Mesothelial cell of epicardium (in vitro differentiated cells): Measurements from ENCODE around the gene LRRC27. TPM values are rescaled to one million over a fixed set of nuclear protein-coding genes. Genes with fewer than 3 reads are reported as not detected.
"Not testable (repeated sequence)": the region's sequence is repeated elsewhere in the genome, so short reads cannot be mapped to it uniquely, and the experiment has no call there.

Experiments used
- DNase-seq, 2 experiments: peaks; one replicate each; pipeline ENCODE4 v3.0.0; 2021; ENCODE audit warnings: low spot score in 2 of 2; ENCODE audit not compliant: unreplicated experiment in 2 of 2
- H3K27ac Mint-ChIP-seq: 2 replicates; pipeline ENCODE4 v1.8.0; 2021; ENCODE audit warnings: mixed read lengths
- H3K27me3 Mint-ChIP-seq: 2 replicates; pipeline ENCODE4 v1.8.0; 2021; ENCODE audit warnings: low read depth, mixed read lengths
- H3K36me3 Mint-ChIP-seq: 2 replicates; pipeline ENCODE4 v1.8.0; 2021; ENCODE audit warnings: mixed read lengths
- H3K4me1 Mint-ChIP-seq: 2 replicates; pipeline ENCODE4 v1.8.0; 2021; ENCODE audit warnings: mixed read lengths
- H3K4me3 Mint-ChIP-seq: 2 replicates; pipeline ENCODE4 v1.8.0; 2021; ENCODE audit warnings: mild to moderate bottlenecking, moderate library complexity, mixed read lengths
- H3K9me3 Mint-ChIP-seq: 2 replicates; pipeline ENCODE4 v1.8.0; 2021; ENCODE audit warnings: mixed read lengths
- total RNA-seq: library from RNA; stranded (reverse); gene quantifications from 3 replicates; pipeline ENCODE4 v1.2.1, GENCODE V29; 2021
- TF ChIP-seq, protein P1 (sequence below): fragments of 200-600 bp; sonication (generic); IDR thresholded peaks from one replicate; pipeline ENCODE4 v1.5.0; 2021; ENCODE audit warnings: antibody characterized with exemption; ENCODE audit not compliant: unreplicated experiment

The LRRC27 gene
- total RNA-seq, 1 donor from 2014 or later, result 15.2 TPM

DNA sequence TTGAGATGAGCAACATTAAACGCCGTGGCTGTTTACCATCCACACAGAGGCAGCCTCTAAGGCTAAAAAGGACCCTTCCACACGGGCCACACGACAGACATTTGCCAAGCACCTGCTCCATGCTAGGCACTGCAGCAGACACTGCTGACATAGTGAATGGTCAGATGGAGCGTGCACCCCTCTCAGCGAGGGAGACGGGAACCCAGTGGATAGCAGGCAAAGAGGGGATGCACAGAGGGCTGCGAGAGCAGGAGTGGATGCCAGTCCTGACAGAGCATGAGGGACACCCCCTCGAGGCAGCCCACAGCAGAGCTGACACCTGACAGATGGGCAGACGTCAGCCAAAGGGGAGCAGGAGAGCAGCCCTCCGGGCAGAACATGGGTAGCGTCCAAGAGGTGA, 18.7 kb upstream of the LRRC27 start:
- H3K27me3 Mint-ChIP-seq, result peaks cover 52% of the 10 kb centered on the region
- peaks cover 10% of the 10 kb centered on the region for H3K9me3 Mint-ChIP-seq
- TF ChIP-seq, protein P1, sequence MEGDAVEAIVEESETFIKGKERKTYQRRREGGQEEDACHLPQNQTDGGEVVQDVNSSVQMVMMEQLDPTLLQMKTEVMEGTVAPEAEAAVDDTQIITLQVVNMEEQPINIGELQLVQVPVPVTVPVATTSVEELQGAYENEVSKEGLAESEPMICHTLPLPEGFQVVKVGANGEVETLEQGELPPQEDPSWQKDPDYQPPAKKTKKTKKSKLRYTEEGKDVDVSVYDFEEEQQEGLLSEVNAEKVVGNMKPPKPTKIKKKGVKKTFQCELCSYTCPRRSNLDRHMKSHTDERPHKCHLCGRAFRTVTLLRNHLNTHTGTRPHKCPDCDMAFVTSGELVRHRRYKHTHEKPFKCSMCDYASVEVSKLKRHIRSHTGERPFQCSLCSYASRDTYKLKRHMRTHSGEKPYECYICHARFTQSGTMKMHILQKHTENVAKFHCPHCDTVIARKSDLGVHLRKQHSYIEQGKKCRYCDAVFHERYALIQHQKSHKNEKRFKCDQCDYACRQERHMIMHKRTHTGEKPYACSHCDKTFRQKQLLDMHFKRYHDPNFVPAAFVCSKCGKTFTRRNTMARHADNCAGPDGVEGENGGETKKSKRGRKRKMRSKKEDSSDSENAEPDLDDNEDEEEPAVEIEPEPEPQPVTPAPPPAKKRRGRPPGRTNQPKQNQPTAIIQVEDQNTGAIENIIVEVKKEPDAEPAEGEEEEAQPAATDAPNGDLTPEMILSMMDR, result no peak
- peaks cover 2% of the 10 kb centered on the region for H3K4me1 Mint-ChIP-seq
- no peak overlapping the region for H3K4me3 Mint-ChIP-seq
- no peaks in the 10 kb centered on the region for H3K36me3 Mint-ChIP-seq
- DNase-seq, result no peak
- H3K27ac Mint-ChIP-seq, result no peak overlapping the region

DNA sequence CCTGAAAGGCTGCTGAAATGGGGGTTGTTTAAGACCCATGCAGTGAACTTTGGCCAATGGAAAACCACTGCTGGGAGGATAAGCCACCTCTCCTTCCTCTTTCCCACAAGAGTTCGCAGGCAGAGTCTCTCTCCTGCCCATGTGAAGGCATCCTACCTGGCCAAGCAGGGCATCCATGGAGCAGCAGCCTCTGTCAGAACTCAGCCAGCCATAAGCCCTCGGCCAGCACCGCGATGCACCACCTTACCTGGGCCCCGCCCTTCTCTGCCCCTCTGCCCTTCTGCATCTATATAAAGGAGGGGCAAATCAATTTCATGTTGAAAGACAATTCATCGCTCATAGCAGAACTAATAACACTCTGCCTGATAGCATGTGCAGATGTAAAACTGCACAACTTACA, 18.1 kb upstream of the LRRC27 start:
- no peaks in the 10 kb centered on the region for H3K36me3 Mint-ChIP-seq
- H3K27ac Mint-ChIP-seq, result no peak overlapping the region
- peaks cover 50% of the 10 kb centered on the region for H3K27me3 Mint-ChIP-seq
- peaks cover 2% of the 10 kb centered on the region for H3K4me1 Mint-ChIP-seq
- no peak for DNase-seq
- TF ChIP-seq, protein P1, result no peak
- no peak overlapping the region for H3K4me3 Mint-ChIP-seq
- H3K9me3 Mint-ChIP-seq, result peaks cover 10% of the 10 kb centered on the region

DNA sequence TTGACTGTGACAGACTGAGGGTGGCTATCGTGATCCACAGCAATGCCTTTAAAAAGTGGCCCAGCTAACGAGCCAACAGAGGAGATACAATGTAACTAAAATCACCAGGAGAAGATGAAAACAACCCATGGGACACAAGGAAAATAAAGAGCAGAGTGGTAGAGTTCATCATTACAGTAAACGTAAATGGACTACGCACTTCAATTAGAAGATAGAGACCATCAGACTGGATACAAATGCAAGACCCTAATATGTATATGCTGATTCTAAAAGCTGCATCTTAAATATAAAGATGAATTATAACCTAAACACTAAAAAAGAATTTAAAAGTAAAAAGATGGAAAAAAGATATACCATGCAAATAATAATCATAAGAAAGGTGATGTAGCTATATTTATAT, 17.7 kb upstream of the LRRC27 start:
- Mint-ChIP-seq H3K9me3 (peaks cover 10% of the 10 kb centered on the region), H3K27ac (no peak overlapping the region), H3K4me1 (no peaks in the 10 kb centered on the region)

DNA sequence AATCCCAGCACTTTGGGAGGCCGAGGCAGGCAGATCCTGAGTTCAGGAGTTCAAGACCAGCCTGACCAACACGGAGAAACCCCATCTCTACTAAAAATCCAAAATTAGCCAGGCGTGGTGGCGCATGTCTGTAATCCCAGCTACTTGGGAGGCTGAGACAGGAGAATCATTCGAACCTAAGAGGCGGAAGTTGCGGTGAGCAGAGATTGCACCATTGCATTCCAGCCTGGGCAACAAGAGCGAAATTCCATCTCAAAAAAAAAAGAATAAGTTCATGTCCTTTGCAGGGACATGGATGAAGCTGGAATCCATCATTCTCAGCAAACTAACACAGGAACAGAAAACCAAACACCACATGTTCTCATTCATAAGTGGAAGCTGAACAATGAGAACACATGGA, 17.1 kb upstream of the LRRC27 start:
- H3K27me3 Mint-ChIP-seq, result peaks cover 40% of the 10 kb centered on the region
- DNase-seq, H3K9me3 Mint-ChIP-seq: not testable (repeated sequence)

More for the DNA sequence above, 17.7 kb upstream of the LRRC27 start:
- Mint-ChIP-seq H3K4me3 (no peak overlapping the region), H3K27me3 (peaks cover 45% of the 10 kb centered on the region), H3K36me3 (no peaks in the 10 kb centered on the region)
- no peak for DNase-seq
- TF ChIP-seq, protein P1, result no peak

DNA sequence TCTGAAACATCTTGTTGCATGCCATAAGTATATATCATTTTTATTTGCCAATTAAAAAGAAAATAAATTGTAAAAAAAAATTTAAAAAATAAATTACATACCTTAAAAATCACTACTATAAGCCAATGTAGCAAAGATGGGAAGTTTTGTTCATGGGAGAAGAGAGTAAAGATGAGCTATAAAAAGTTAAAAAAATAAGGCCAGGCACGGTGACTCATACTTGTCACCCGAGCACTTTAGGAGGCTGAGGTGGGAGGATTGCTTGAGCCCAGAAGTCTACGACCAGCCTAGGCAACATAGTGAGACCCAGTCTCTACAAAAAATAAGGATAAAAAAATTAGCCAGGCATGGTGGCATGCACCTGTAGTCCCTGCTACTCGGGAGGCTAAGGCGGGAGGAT, 15.9 kb upstream of the LRRC27 start:
- Mint-ChIP-seq H3K4me3 (no peak overlapping the region), H3K36me3 (no peaks in the 10 kb centered on the region), H3K4me1 (no peaks in the 10 kb centered on the region), H3K9me3 (peaks cover 10% of the 10 kb centered on the region), H3K27me3 (peaks cover 27% of the 10 kb centered on the region), H3K27ac (no peak overlapping the region)
- TF ChIP-seq, protein P1, result no peak
- no peak for DNase-seq

More for the DNA sequence above, 17.1 kb upstream of the LRRC27 start:
- H3K4me1 Mint-ChIP-seq, H3K36me3 Mint-ChIP-seq, H3K27ac Mint-ChIP-seq, H3K4me3 Mint-ChIP-seq: not testable (repeated sequence)

DNA sequence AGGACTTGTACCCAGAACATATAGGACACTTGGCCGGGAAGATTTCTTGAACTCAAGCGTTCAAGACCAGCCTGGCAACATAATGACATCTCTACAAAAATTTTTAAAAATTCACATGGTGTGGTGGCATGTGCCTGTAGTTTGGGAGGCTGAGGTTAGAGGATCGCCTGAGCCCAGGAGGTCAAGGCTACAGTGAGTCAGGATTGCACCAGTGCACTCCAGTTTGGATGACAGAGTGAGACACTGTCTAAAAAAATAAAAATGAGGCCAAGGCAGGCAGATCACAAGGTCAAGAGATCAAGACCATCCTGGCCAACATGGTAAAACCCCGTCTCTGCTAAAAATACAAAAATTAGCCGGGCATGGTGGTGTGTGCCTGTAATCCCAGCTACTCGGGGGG, 14.5 kb upstream of the LRRC27 start:
- H3K27me3 Mint-ChIP-seq, result peaks cover 14% of the 10 kb centered on the region
- H3K36me3 Mint-ChIP-seq, DNase-seq, H3K27ac Mint-ChIP-seq, H3K4me1 Mint-ChIP-seq, H3K9me3 Mint-ChIP-seq, H3K4me3 Mint-ChIP-seq: not testable (repeated sequence)
